GM18858 (cell line): ENCODE results near the gene DGKI.

Source experiments
- ATAC-seq: cut with Tn5 transposase; IDR thresholded peaks from one replicate; pipeline ENCODE4 v1.9.1; 2021; ENCODE audit not compliant: unreplicated experiment

Gene DGKI

GRCh38 chr7:137692399-137692798, 154.4 kb downstream of the DGKI start:
- no peak for ATAC-seq

GRCh38 chr7:137691566-137691965, 155.2 kb downstream of the DGKI start:
- ATAC-seq = no peak

GRCh38 chr7:137690635-137691034, 156.1 kb downstream of the DGKI start:
- no peak for ATAC-seq

- ATAC-seq = no peak
Measured at GRCh38 chr7:137689761-137690160, 157.0 kb downstream of the DGKI start.

- no peak for ATAC-seq
Measured at GRCh38 chr7:137687556-137688265, 159.1 kb downstream of the DGKI start.

- ATAC-seq = no peak
Measured at GRCh38 chr7:137685433-137686164, 161.2 kb downstream of the DGKI start.

- no peak for ATAC-seq
Measured at GRCh38 chr7:137684776-137685175, 162.0 kb downstream of the DGKI start.

GRCh38 chr7:137684316-137684715, 162.5 kb downstream of the DGKI start:
- ATAC-seq = no peak

- ATAC-seq = no peak
Measured at GRCh38 chr7:137682596-137682995, 164.2 kb downstream of the DGKI start.

- ATAC-seq = no peak
Measured at GRCh38 chr7:137681657-137682562, 164.9 kb downstream of the DGKI start.

- no peak for ATAC-seq
Measured at GRCh38 chr7:137674551-137675409, 172.0 kb downstream of the DGKI start.

GRCh38 chr7:137674048-137674447, 172.7 kb downstream of the DGKI start:
- ATAC-seq = no peak

GRCh38 chr7:137671920-137672319, 174.9 kb downstream of the DGKI start:
- no peak for ATAC-seq

- no peak for ATAC-seq
Measured at GRCh38 chr7:137670222-137671064, 176.3 kb downstream of the DGKI start.

GRCh38 chr7:137669706-137670105, 177.1 kb downstream of the DGKI start:
- ATAC-seq = no peak

- no peak for ATAC-seq
Measured at GRCh38 chr7:137668404-137668803, 178.4 kb downstream of the DGKI start.

- no peak for ATAC-seq
Measured at GRCh38 chr7:137667633-137668387, 179.0 kb downstream of the DGKI start.

- ATAC-seq = no peak
Measured at GRCh38 chr7:137664846-137665245, 181.9 kb downstream of the DGKI start.

- no peak for ATAC-seq
Measured at GRCh38 chr7:137661634-137662033, 185.1 kb downstream of the DGKI start.
